Urinary bladder (tissue), 4 donors: Measurements from ENCODE around the gene KRTAP1-5. TPM values are rescaled to one million over a fixed set of nuclear protein-coding genes. Genes with fewer than 3 reads are reported as not detected.
"Not testable (repeated sequence)": the region's sequence is repeated elsewhere in the genome, so short reads cannot be mapped to it uniquely, and the experiment has no call there.

ENCODE experiments used
- DNase-seq: peaks from one replicate; pipeline ENCODE4 v3.0.0-alpha.2; 2015; ENCODE audit errors: extremely low spot score
- H3K27ac ChIP-seq: one replicate; pipeline ENCODE4 v1.5.1; 2013; ENCODE audit warnings: low read depth, mild to moderate bottlenecking, moderate library complexity
- H3K36me3 ChIP-seq: one replicate; pipeline ENCODE4 v1.6.1; 2013; ENCODE audit warnings: mild to moderate bottlenecking, moderate library complexity; ENCODE audit not compliant: insufficient read depth
- H3K4me1 ChIP-seq: one replicate; pipeline ENCODE4 v1.6.1; 2013; ENCODE audit warnings: mild to moderate bottlenecking, moderate library complexity; ENCODE audit not compliant: insufficient read depth
- H3K4me3 ChIP-seq: one replicate; pipeline ENCODE4 v1.5.1; 2013; ENCODE audit warnings: low read depth, low read length
- WGBS: extraction: QIAGEN DNeasy Blood & Tissue Kit; methylation state at CpG from one replicate; pipeline ENCODE4 v1.1.7; 2013; 5-methylcytosine and 5-hydroxymethylcytosine counted together
- polyA plus RNA-seq: library from polyadenylated mRNA; stranded (reverse); fragments of 200-250 nt; gene quantifications from one replicate; pipeline ENCODE4 v1.2.3, GENCODE V29; 2013
- total RNA-seq: library from RNA; depleted of rRNA; stranded (reverse); fragments of >200 nt; gene quantifications from one replicate; pipeline ENCODE4 v1.2.3, GENCODE V29; 2014
- donor health status: healthy with polysubstance abuse.
- donor health status: healthy.

Gene KRTAP1-5
- total and polyA plus RNA-seq, 2 donors: 0.11 TPM; not detected in 1

DNA sequence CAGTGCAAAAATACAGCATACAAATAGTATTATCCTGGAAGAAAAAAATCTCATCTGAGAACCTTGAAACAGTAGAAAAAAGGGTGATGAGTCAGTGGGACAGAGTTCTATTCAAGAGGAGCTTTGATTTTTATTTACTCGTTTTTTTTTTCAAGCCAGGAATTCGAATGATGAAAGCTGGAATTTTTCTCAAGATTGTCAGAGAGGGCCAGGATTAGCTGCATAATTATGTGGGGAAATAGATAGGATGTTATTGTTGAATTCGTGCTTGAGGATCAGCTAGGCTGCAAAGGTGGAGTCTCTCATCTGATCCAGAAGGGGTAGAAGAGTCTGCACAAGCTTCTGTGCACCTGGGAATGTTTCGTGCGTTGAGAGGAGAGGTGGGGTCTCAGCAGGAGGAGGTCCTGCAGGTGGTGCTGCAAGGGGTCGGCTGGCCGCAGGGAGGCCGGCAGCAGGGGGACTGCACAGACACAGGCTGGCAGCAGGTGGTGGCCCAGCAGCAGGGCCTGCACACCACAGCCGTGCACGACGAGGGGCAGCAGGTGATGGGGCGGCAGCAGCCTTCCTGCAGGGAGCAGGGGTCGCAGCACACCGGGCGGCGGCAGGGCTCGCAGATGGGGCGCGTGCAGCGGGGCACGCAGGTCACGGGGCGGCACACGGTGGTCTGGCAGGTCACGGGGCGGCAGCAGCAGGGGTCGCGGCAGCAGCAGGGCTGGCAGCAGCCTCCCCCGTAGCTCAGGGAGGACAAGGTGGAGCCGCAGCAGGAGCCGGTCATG lies 32.5 kb upstream of the KRTAP1-5 start:
- WGBS: 22% methylated on average over 11 of the region's 31 CpGs
- H3K4me1 ChIP-seq, DNase-seq, H3K36me3 ChIP-seq, H3K27ac ChIP-seq, H3K4me3 ChIP-seq: not testable (repeated sequence)

DNA sequence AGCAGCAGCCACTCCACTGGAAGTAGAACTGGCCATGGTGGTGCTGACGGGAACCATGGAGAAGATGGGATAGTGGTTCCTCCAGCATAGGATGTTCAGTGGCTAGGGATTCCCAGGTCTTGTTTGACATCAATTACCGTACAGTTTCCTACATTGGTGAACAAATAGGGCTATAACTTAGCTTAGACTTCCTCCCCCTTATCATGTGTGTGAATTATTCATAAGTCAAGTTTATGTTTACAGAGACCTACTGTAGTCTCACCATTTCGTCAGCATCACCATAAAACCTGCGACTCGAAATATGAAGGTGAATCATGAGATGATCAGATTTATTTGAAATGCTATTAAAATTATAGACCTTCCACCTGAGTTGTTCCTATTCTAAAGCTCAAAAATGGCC lies 31.7 kb upstream of the KRTAP1-5 start:
- Histone ChIP-seq H3K27ac (no peak overlapping the region), H3K4me3 (no peak overlapping the region), H3K4me1 (no peaks in the 10 kb centered on the region), H3K36me3 (no peaks in the 10 kb centered on the region)
- 81% methylated on average over 5 of the region's 5 CpGs for WGBS
- no peak for DNase-seq

- no peak overlapping the region for H3K27ac ChIP-seq
- H3K36me3 ChIP-seq: no peaks in the 10 kb centered on the region
- 96% methylated on average over 1 of the region's 1 CpG for WGBS
- no peak overlapping the region for H3K4me3 ChIP-seq
- DNase-seq: no peak
- H3K4me1 ChIP-seq: no peaks in the 10 kb centered on the region
Observed at GRCh38 chr17:41057547-41057946, 30.5 kb upstream of the KRTAP1-5 start.

DNA sequence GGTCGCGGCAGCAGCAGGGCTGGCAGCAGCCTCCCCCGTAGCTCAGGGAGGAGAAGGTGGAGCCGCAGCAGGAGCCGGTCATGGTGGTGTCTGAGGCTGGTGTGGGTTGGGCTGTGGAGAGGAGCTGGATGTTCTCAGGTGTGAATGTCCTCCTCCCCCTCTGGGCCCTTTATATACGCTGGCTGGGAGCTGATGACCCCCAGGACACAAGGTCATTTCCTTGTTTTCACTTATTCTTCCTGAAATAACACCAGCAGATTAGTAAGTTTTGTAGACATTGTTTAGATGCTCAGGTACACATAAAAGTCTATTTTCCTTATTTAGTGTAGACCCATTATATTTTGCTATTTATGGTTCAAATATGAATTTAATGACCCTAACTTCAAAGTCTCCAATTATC lies 28.1 kb upstream of the KRTAP1-5 start, which contains the start of gene KRTAP2-2:
Gene KRTAP2-2, minus strand, starts transcription at position 101 of the 400 bp plus-strand sequence. Its CDS starts 19 bp downstream, at position 82.
- DNase-seq, H3K27ac ChIP-seq, H3K36me3 ChIP-seq, H3K4me1 ChIP-seq, H3K4me3 ChIP-seq: not testable (repeated sequence)
- WGBS: 60% methylated on average over 1 of the region's 6 CpGs

DNA sequence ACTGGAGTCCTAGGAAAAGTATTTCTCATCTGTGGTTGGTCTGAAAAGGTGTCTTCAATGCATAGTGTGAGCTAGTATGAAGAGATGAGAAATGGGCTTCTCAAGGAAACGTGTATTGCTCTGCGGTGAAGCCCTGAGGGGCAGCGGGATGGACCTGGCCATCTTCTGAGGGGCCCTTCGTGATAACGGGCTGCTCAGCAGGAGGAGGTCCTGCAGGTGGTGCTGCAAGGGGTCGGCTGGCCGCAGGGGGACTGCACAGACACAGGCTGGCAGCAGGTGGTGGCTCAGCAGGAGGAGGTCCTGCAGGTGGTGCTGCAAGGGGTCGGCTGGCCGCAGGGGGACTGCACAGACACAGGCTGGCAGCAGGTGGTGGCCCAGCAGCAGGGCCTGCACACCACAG lies 27.5 kb upstream of the KRTAP1-5 start:
- 81% methylated on average over 9 of the region's 9 CpGs for WGBS
- H3K4me3 ChIP-seq, DNase-seq, H3K4me1 ChIP-seq, H3K27ac ChIP-seq, H3K36me3 ChIP-seq: not testable (repeated sequence)

DNA sequence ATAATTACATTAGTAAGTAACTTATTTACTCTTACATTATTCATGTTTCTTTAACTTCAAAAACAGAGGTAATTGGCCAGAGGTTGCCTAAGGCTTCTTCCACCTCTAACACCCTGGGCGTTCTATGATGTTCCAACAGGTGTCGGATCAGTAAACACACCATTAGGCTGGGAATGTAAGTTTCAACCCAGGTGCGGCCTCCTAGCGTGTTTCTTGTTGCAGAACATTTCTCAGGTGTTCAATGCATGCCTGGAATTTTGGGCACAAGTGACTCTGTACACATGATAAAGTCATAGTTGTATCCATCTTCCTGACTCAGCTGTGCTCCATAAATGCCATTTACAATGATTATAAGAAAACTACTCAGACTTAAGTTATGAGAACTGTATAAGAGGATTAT lies 27.0 kb upstream of the KRTAP1-5 start:
- Histone ChIP-seq H3K36me3 (no peaks in the 10 kb centered on the region), H3K4me3 (no peak overlapping the region), H3K27ac (no peak overlapping the region), H3K4me1 (no peaks in the 10 kb centered on the region)
- DNase-seq: no peak
- 88% methylated on average over 4 of the region's 4 CpGs for WGBS

GRCh38 chr17:41052566-41052965 lies 25.6 kb upstream of the KRTAP1-5 start:
- DNase-seq: no peak
- Histone ChIP-seq H3K4me3 (no peak overlapping the region), H3K36me3 (no peaks in the 10 kb centered on the region), H3K4me1 (no peaks in the 10 kb centered on the region), H3K27ac (no peak overlapping the region)

DNA sequence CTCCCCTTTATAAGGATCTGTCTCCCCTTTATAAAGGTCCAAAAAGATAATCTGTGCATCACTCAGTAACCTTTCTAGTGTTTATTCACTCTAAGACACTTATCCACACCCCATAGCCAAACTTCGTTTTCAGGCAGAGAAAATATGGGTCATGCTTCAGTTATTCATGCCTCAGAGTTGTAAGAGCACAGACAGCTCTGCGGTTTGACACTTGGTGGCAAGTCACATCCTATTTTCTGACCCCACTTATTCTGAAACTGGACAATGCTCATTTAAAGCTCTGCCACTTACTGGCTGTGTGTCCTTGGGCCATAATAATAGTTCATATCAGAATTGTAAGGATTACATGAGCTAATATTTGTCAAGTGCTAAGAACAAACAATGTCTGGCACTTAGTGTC lies 22.1 kb upstream of the KRTAP1-5 start:
- WGBS: 49% methylated on average over 2 of the region's 2 CpGs
- Histone ChIP-seq H3K27ac (no peak overlapping the region), H3K36me3 (no peaks in the 10 kb centered on the region), H3K4me1 (no peaks in the 10 kb centered on the region), H3K4me3 (no peak overlapping the region)
- DNase-seq: no peak

DNA sequence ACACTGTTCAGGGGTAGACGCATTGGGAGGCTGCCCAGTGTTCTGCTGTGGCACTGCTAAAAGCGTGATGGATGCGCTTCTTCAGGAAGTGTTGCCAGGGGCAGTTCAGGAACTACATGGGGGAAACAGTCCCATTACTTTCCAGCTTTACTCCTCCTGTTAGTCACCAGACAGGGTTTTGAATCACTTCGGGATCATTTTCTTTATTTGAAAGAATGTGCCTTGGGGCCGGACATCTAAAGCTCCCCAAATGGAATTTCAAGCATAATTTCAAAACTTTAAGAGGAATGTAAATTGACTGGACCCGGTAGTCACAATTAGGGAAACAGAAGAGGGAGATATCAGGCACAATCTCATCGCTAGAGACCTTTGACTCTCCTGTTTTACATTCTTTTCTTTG lies 21.4 kb upstream of the KRTAP1-5 start:
- WGBS: 52% methylated on average over 7 of the region's 7 CpGs
- no peak overlapping the region for H3K4me3 ChIP-seq
- H3K36me3 ChIP-seq: no peaks in the 10 kb centered on the region
- H3K4me1 ChIP-seq: no peaks in the 10 kb centered on the region
- no peak for DNase-seq
- H3K27ac ChIP-seq: no peak overlapping the region

DNA sequence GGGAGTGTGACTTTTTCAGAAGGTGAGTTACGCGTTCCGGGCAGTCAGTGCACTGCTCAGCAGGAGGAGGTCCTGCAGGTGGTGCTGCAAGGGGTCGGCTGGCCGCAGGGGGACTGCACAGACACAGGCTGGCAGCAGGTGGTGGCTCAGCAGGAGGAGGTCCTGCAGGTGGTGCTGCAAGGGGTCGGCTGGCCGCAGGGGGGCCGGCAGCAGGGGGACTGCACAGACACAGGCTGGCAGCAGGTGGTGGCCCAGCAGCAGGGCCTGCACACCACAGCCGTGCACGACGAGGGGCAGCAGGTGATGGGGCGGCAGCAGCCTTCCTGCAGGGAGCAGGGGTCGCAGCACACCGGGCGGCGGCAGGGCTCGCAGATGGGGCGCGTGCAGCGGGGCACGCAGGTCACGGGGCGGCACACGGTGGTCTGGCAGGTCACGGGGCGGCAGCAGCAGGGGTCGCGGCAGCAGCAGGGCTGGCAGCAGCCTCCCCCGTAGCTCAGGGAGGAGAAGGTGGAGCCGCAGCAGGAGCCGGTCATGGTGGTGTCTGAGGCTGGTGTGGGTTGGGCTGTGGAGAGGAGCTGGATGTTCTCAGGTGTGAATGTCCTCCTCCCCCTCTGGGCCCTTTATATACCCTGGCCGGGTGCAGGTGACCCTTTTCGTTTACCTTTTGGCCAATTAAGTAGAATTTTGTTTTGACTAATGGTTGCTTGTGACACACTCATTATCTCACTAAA lies 19.9 kb upstream of the KRTAP1-5 start, which contains the start of gene KRTAP2-1:
Gene KRTAP2-1, minus strand, starts transcription at position 582 of the 731 bp plus-strand sequence. Its CDS starts 49 bp downstream, at position 533.
- WGBS: 53% methylated on average over 10 of the region's 33 CpGs

DNA sequence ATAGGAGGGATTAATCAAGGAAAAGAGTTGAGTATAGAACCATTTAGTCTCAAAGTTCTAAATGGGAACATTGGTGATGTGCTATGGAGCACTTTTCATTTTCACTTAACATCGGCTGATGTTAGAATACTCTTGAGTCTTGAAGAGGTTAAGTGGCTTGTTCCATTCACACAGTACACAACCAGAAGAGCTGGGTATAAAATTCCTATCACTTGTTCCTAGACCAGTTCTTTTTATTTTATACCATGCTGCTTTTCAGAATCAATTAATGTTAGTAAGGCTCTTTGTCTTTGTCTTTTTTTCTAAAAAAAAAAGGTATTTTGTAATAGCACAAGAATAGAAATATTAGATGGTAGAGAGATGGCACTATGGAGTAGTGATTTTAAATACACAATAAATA lies 15.9 kb upstream of the KRTAP1-5 start:
- no peak overlapping the region for H3K27ac ChIP-seq
- WGBS: 97% methylated on average over 1 of the region's 1 CpG

More for the DNA sequence above, 19.9 kb upstream of the KRTAP1-5 start, which contains the start of gene KRTAP2-1:
- not testable (repeated sequence) for H3K4me3 ChIP-seq, H3K27ac ChIP-seq, H3K36me3 ChIP-seq, H3K4me1 ChIP-seq, DNase-seq

DNA sequence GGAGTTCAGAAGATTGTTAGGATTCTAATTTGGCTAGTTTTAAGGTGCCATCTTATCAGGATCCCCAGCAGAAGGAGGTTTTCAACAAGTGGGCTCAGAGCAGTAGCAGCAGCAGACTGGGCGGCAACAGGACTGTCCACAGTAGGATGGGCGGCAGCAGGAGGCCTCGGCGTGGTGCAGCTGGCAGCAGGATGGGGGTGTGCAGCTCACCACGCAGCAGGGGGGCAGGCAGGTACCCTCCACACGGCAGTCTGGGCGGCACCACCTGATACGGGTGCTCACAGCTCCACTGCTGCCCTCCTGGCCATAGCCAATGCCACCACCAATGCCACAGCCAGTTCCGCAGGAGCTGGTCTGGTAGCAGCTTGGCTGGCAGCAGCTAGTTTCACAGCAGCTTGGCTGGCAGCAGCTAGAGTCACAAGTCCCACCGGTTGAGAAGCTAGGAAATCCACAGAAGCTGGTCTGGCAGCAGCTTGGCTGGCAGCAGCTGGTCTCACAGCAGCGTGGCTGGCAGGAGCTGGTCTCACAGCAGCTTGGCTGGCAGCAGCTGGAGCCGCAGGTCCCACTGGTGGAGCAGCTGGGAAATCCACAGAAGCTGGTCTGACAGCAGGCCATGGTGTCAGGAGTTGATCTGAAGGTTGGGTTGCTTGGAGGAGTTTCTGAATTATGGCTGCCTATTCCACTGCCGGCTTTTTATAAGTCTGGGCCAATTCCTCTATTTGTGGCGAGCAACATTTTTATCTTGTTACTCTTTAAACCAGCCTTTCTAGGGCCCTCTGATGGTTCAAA lies 14.0 kb upstream of the KRTAP1-5 start, which contains the start of gene KRTAP1-1:
Gene KRTAP1-1, minus strand, starts transcription at position 668 of the 789 bp plus-strand sequence. Its CDS starts 53 bp downstream, at position 615.
- not testable (repeated sequence) for DNase-seq, H3K4me1 ChIP-seq, H3K4me3 ChIP-seq, H3K36me3 ChIP-seq, H3K27ac ChIP-seq
- 74% methylated on average over 14 of the region's 14 CpGs for WGBS

More for the DNA sequence above, 15.9 kb upstream of the KRTAP1-5 start:
- no peak overlapping the region for H3K4me3 ChIP-seq
- no peaks in the 10 kb centered on the region for H3K4me1 ChIP-seq
- H3K36me3 ChIP-seq: no peaks in the 10 kb centered on the region
- no peak for DNase-seq

DNA sequence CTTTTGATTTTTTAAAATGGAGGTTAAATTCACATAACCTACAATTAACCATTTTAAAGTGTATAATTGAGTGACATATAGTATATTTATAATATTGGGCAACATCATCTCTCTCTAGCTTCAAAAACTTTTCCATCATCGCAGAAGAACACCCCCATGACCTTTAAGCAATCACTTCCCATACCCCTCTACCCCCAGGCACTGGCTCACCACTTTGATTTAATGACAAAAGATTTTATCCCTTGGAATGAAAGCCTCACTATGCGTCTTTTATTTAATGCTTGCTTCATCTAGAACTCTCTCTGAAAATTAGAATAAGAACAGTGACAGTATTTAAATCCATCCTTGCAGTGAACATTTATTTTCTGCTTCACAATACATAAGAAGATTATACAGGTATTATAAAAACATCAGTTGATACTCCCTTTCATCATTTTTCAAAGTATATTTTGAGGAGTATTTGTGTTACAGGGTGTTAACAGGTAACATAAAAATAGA lies 10.9 kb upstream of the KRTAP1-5 start:
- H3K4me1 ChIP-seq: no peaks in the 10 kb centered on the region
- no peak for DNase-seq
- no peaks in the 10 kb centered on the region for H3K36me3 ChIP-seq
- H3K27ac ChIP-seq: no peak overlapping the region
- H3K4me3 ChIP-seq: no peak overlapping the region
- 75% methylated on average over 2 of the region's 2 CpGs for WGBS
